HepG2 (cell line): ENCODE data around the gene TXNL4B. TPM values are rescaled to one million over a fixed set of nuclear protein-coding genes. Genes with fewer than 3 reads are reported as not detected.
A peak's percentile ranks its signal among the peaks of the same experiment; 100 is the strongest.

Experiments
- ARID5B ChIP-seq: IDR thresholded peaks from 2 replicates; pipeline ENCODE4 v1.4.0; 2020; ENCODE audit warnings: mild to moderate bottlenecking, missing genetic modification reagents
- GZF1 ChIP-seq: sonication (generic); formaldehyde crosslinking; IDR thresholded peaks from 2 replicates; pipeline ENCODE4 v1.5.1; 2020; ENCODE audit warnings: mild to moderate bottlenecking, missing genetic modification reagents
- KLF6 ChIP-seq: IDR thresholded peaks from 2 replicates; pipeline ENCODE4 v1.8.0; 2016; ENCODE audit warnings: missing biosample characterization, missing genetic modification reagents
- NFKBIZ ChIP-seq: IDR thresholded peaks from 2 replicates; pipeline ENCODE4 v1.6.1; 2018; ENCODE audit warnings: missing genetic modification reagents, missing compliant biosample characterization
- SATB2 ChIP-seq: sonication (generic); formaldehyde crosslinking; IDR thresholded peaks from 2 replicates; pipeline ENCODE4 v1.5.0; 2020; ENCODE audit warnings: missing genetic modification reagents
- SIN3A ChIP-seq: IDR thresholded peaks from 2 replicates; pipeline ENCODE4 v1.6.1; 2011; ENCODE audit warnings: low read depth, mild to moderate bottlenecking, control low read depth, low read length, borderline replicate concordance
- SMAD3 ChIP-seq: sonication (generic); formaldehyde crosslinking; IDR thresholded peaks from 2 replicates; pipeline ENCODE4 v1.4.0; 2020; ENCODE audit warnings: missing genetic modification reagents
- SYNCRIP ChIP-seq: fragments of 200-400 bp; formaldehyde crosslinking; IDR thresholded peaks from 2 replicates; pipeline ENCODE4 v1.6.1; 2018; ENCODE audit warnings: mild to moderate bottlenecking, low read depth, low read length; ENCODE audit not compliant: insufficient read depth
- TCF7L2 ChIP-seq: IDR thresholded peaks from 2 replicates; pipeline ENCODE4 v1.6.1; 2011; ENCODE audit warnings: mild to moderate bottlenecking, low read depth, low read length, moderate library complexity
- TEF ChIP-seq: sonication (generic); formaldehyde crosslinking; IDR thresholded peaks from 2 replicates; pipeline ENCODE4 v1.5.0; 2020; ENCODE audit warnings: missing genetic modification reagents
- TFE3 ChIP-seq: IDR thresholded peaks from 2 replicates; pipeline ENCODE4 v1.6.1; 2016
- ZBTB34 ChIP-seq: sonication (generic); formaldehyde crosslinking; IDR thresholded peaks from 2 replicates; pipeline ENCODE4 v1.8.0; 2022; ENCODE audit warnings: mild to moderate bottlenecking, missing genetic modification reagents
- ZNF121 ChIP-seq: sonication (generic); formaldehyde crosslinking; IDR thresholded peaks from 2 replicates; pipeline ENCODE4 v1.5.0; 2020; ENCODE audit warnings: mild to moderate bottlenecking, missing genetic modification reagents
- ZNF18 ChIP-seq: sonication (generic); formaldehyde crosslinking; IDR thresholded peaks from 2 replicates; pipeline ENCODE4 v1.8.0; 2022; ENCODE audit warnings: mild to moderate bottlenecking, missing genetic modification reagents; ENCODE audit not compliant: insufficient replicate concordance
- ZNF205 ChIP-seq: IDR thresholded peaks from 2 replicates; pipeline ENCODE4 v1.6.1; 2018; ENCODE audit warnings: missing biosample characterization, missing genetic modification reagents
- ZNF263 ChIP-seq: sonication (generic); formaldehyde crosslinking; IDR thresholded peaks from 2 replicates; pipeline ENCODE4 v1.4.0; 2020; ENCODE audit warnings: missing genetic modification reagents
- ZNF292 ChIP-seq: sonication (generic); formaldehyde crosslinking; IDR thresholded peaks from 2 replicates; pipeline ENCODE4 v1.8.1; 2022; ENCODE audit warnings: mild to moderate bottlenecking, low read depth, missing genetic modification reagents, borderline replicate concordance
- ZNF468 ChIP-seq: sonication (generic); formaldehyde crosslinking; IDR thresholded peaks from 2 replicates; pipeline ENCODE4 v1.8.0; 2022; ENCODE audit warnings: mild to moderate bottlenecking, moderate library complexity, missing genetic modification reagents
- ZNF577 ChIP-seq: sonication (generic); formaldehyde crosslinking; IDR thresholded peaks from 2 replicates; pipeline ENCODE4 v1.4.0; 2020; ENCODE audit warnings: mild to moderate bottlenecking, low read depth, missing genetic modification reagents, borderline replicate concordance
- polyA plus RNA-seq, 8 experiments: library from polyadenylated mRNA; depleted of rRNA in 3 of 8; stranded (reverse) in 7 of 8; unstranded in 1 of 8; fragments of >200 nt; fragmentation: Illumina TruSeq in 4 of 8; extraction: Trizol in 4 of 8; gene quantifications; 2 replicates each; pipeline versions ENCODE4 v1.2.1 to v1.2.3, GENCODE V29; 2011 to 2016; ENCODE audit warnings: low read depth in 4 of 8, missing spikeins in 1 of 8, mixed read lengths in 1 of 8; ENCODE audit not compliant: insufficient read depth in 1 of 8
- total RNA-seq, 5 experiments: library from RNA; depleted of rRNA; stranded (reverse); fragments of >200 nt; fragmentation: Illumina TruSeq; extraction: Trizol; gene quantifications; 2 replicates each; pipeline ENCODE4 v1.2.3, GENCODE V29; 2016; ENCODE audit warnings: low read depth in 1 of 5

TXNL4B gene
- total and polyA plus RNA-seq, 2 of the 13 experiments (the other 11 are each of a cell fraction or from before 2014, with no cell fraction given) = 17.4 to 18.3 TPM

GRCh38 chr16:72083778-72084404 is 9.5 kb downstream of the TXNL4B start (continued):
- peak; percentile 80 for TF ChIP-seq ARID5B (CRISPR knock-in tag)
- TF ChIP-seq TFE3 = no peak
- TF ChIP-seq ZNF121 (CRISPR knock-in tag) = no peak
- no peak for TF ChIP-seq NFKBIZ (CRISPR knock-in tag)
- no peak for TF ChIP-seq GZF1 (CRISPR knock-in tag)
- no peak for TF ChIP-seq ZNF205 (CRISPR knock-in tag)
- TF ChIP-seq ZNF263 = no peak
- no peak for TF ChIP-seq TEF
- TF ChIP-seq KLF6 = no peak
- no peak for TF ChIP-seq SIN3A
- no peak for TF ChIP-seq SMAD3 (CRISPR knock-in tag)
- TF ChIP-seq SATB2 (CRISPR knock-in tag) = no peak
- TF ChIP-seq SYNCRIP = no peak
- TF ChIP-seq ZNF18 (CRISPR knock-in tag) = no peak
- no peak for TF ChIP-seq ZNF577 (CRISPR knock-in tag)
- TF ChIP-seq ZNF468 (CRISPR knock-in tag) = no peak
- TF ChIP-seq ZNF292 (CRISPR knock-in tag) = no peak
- TF ChIP-seq ZBTB34 (CRISPR knock-in tag) = no peak
- no peak for TF ChIP-seq TCF7L2
